GM23338 (cell line): ENCODE data around the gene GRM8. TPM values are rescaled to one million over a fixed set of nuclear protein-coding genes. Genes with fewer than 3 reads are reported as not detected.

ENCODE experiments used
- ATAC-seq: fragments of 200-7000 bp; cut with Tn5 transposase; 3 replicates; pipeline ENCODE4 v1.9.1; 2020
- DNase-seq: peaks from one replicate; pipeline ENCODE4 v3.0.0-alpha.2; 2015; ENCODE audit warnings: low spot score
- H2AFZ ChIP-seq: fragments of 200-600 bp; sonication (generic); 2 replicates; pipeline ENCODE4 v1.8.0; 2016; ENCODE audit warnings: antibody characterized with exemption, mild to moderate bottlenecking, moderate library complexity
- H3F3A ChIP-seq: fragments of 200-600 bp; sonication (generic); replicated peaks from 2 replicates; pipeline ENCODE4 v1.8.0; 2017; ENCODE audit warnings: antibody characterized with exemption, mixed run types, low read depth
- H3K27ac ChIP-seq: fragments of 200-600 bp; sonication (generic); 2 replicates; pipeline ENCODE4 v1.6.1; 2016; ENCODE audit warnings: low read depth
- H3K27me3 ChIP-seq: fragments of 200-600 bp; sonication (generic); 2 replicates; pipeline ENCODE4 v1.8.0; 2016; ENCODE audit warnings: mild to moderate bottlenecking, mixed run types, moderate library complexity; ENCODE audit not compliant: insufficient read depth
- H3K36me3 ChIP-seq: fragments of 200-600 bp; sonication (generic); 2 replicates; pipeline ENCODE4 v1.8.0; 2016; ENCODE audit warnings: mild to moderate bottlenecking; ENCODE audit not compliant: insufficient read depth
- H3K4me1 ChIP-seq: fragments of 200-600 bp; sonication (generic); 2 replicates; pipeline ENCODE4 v1.8.0; 2016; ENCODE audit warnings: mild to moderate bottlenecking, moderate library complexity; ENCODE audit not compliant: insufficient read depth
- H3K4me2 ChIP-seq: fragments of 200-600 bp; sonication (generic); 2 replicates; pipeline ENCODE4 v1.7.1; 2017; ENCODE audit warnings: mixed run types
- H3K4me3 ChIP-seq: fragments of 200-600 bp; sonication (generic); 2 replicates; pipeline ENCODE4 v1.6.1; 2016; ENCODE audit warnings: mixed run types
- H3K79me2 ChIP-seq: fragments of 200-600 bp; sonication (generic); replicated peaks from 2 replicates; pipeline ENCODE4 v1.8.0; 2017; ENCODE audit warnings: mild to moderate bottlenecking; ENCODE audit not compliant: insufficient read depth
- H3K9me2 ChIP-seq: fragments of 200-600 bp; sonication (generic); 2 replicates; pipeline ENCODE4 v1.8.0; 2017; ENCODE audit not compliant: insufficient read depth
- H4K20me1 ChIP-seq: fragments of 200-600 bp; sonication (generic); replicated peaks from 2 replicates; pipeline ENCODE4 v1.8.0; 2017; ENCODE audit warnings: mild to moderate bottlenecking; ENCODE audit not compliant: insufficient read depth
- H3K27ac Mint-ChIP-seq: 2 replicates; pipeline ENCODE4 v1.8.0; 2020; ENCODE audit warnings: inconsistent platforms, mild to moderate bottlenecking, moderate library complexity, mixed read lengths
- H3K27me3 Mint-ChIP-seq: 3 replicates; pipeline ENCODE4 v1.8.0; 2022; ENCODE audit warnings: low read depth, mild to moderate bottlenecking, moderate library complexity, mixed read lengths, inconsistent platforms; ENCODE audit not compliant: insufficient read depth, poor library complexity
- H3K36me3 Mint-ChIP-seq: 3 replicates; pipeline ENCODE4 v1.8.0; 2021; ENCODE audit warnings: low read depth, mild to moderate bottlenecking, inconsistent platforms, moderate library complexity, mixed read lengths
- H3K4me1 Mint-ChIP-seq: 3 replicates; pipeline ENCODE4 v1.8.0; 2020; ENCODE audit warnings: mild to moderate bottlenecking, inconsistent platforms, mixed read lengths
- H3K4me3 Mint-ChIP-seq: 3 replicates; pipeline ENCODE4 v1.8.0; 2021; ENCODE audit warnings: moderate library complexity, mild to moderate bottlenecking, inconsistent platforms, mixed read lengths
- H3K9me3 Mint-ChIP-seq: 3 replicates; pipeline ENCODE4 v1.8.0; 2020; ENCODE audit warnings: moderate library complexity, mild to moderate bottlenecking, inconsistent platforms, mixed read lengths
- EZH2phosphoT487 ChIP-seq: fragments of 200-600 bp; sonication (generic); IDR thresholded peaks from one replicate; pipeline ENCODE4 v1.8.1; 2018; ENCODE audit warnings: antibody characterized with exemption; ENCODE audit not compliant: unreplicated experiment
- JUNB ChIP-seq: IDR thresholded peaks from one replicate; pipeline ENCODE4 v1.6.1; 2016; ENCODE audit warnings: antibody characterized with exemption; ENCODE audit not compliant: unreplicated experiment
- NANOG ChIP-seq: IDR thresholded peaks from 2 replicates; pipeline ENCODE4 v1.6.1; 2016; ENCODE audit warnings: antibody characterized with exemption, borderline replicate concordance
- STAT1 ChIP-seq: IDR thresholded peaks from one replicate; pipeline ENCODE4 v1.6.1; 2016; ENCODE audit warnings: antibody characterized with exemption; ENCODE audit not compliant: unreplicated experiment
- ZNF114 ChIP-seq: fragments of 250-450 bp; sonication (Bioruptor Pico); IDR thresholded peaks from 2 replicates; pipeline ENCODE4 v1.5.0; 2020; ENCODE audit warnings: mild to moderate bottlenecking, moderate library complexity
- ZNF331 ChIP-seq: fragments of 250-450 bp; sonication (Bioruptor Pico); IDR thresholded peaks from 2 replicates; pipeline ENCODE4 v1.5.0; 2020; ENCODE audit warnings: low read depth, mild to moderate bottlenecking, moderate library complexity
- polyA plus RNA-seq: library from polyadenylated mRNA; unstranded; fragments of >200 nt; fragmentation: Nextera tagmentation; extraction: Ambion mirVana; gene quantifications from 2 replicates; pipeline ENCODE4 v1.2.1, GENCODE V29; 2016
- total RNA-seq: library from RNA; depleted of rRNA; stranded (reverse); fragments of >200 nt; shearing (Covaris generic); gene quantifications from 2 replicates; pipeline ENCODE4 v1.2.3, GENCODE V29; 2014
- TF ChIP-seq, protein P1 (sequence below): IDR thresholded peaks from one replicate; pipeline ENCODE4 v1.6.1; 2018; ENCODE audit warnings: antibody characterized with exemption; ENCODE audit not compliant: unreplicated experiment
- TF ChIP-seq, protein P2 (sequence below): IDR thresholded peaks from 2 replicates; pipeline ENCODE4 v1.6.1; 2016; ENCODE audit warnings: antibody characterized with exemption
- TF ChIP-seq, protein P3 (sequence below): fragments of 250-450 bp; sonication (Bioruptor Pico); IDR thresholded peaks from 2 replicates; pipeline ENCODE4 v1.5.0; 2020; ENCODE audit warnings: mild to moderate bottlenecking, moderate library complexity

GRM8 gene
- total and polyA plus RNA-seq, 2 experiments from 2014 or later = 1.9 to 6.6 TPM

DNA sequence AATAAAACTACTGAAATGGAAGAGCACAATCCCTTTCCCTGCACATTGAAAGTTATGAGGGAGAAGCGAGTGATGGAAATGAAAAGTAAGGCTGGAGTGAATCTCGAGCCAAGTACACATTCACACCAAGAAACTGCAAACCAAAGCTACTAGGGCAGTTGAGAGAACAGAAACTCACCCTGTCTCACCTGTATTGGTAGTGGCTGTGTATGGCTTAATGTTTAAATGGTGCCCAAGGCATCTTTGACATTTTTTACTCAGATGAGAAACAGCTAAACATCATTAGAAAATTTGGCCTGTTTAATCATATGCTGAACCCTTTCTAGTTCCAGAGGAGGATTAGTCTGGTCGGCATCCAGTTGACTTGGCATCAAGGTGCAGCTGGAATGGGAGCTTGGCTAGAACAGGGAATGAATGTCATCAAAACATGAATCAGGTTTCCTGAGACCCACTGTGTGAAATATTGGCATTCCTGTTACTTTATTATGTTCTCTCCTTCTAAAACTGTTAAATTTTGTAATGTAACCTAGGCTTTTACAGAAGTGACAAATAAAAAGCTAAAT lies 840.8 kb downstream of the GRM8 start (continued):
- TF ChIP-seq, protein P1, sequence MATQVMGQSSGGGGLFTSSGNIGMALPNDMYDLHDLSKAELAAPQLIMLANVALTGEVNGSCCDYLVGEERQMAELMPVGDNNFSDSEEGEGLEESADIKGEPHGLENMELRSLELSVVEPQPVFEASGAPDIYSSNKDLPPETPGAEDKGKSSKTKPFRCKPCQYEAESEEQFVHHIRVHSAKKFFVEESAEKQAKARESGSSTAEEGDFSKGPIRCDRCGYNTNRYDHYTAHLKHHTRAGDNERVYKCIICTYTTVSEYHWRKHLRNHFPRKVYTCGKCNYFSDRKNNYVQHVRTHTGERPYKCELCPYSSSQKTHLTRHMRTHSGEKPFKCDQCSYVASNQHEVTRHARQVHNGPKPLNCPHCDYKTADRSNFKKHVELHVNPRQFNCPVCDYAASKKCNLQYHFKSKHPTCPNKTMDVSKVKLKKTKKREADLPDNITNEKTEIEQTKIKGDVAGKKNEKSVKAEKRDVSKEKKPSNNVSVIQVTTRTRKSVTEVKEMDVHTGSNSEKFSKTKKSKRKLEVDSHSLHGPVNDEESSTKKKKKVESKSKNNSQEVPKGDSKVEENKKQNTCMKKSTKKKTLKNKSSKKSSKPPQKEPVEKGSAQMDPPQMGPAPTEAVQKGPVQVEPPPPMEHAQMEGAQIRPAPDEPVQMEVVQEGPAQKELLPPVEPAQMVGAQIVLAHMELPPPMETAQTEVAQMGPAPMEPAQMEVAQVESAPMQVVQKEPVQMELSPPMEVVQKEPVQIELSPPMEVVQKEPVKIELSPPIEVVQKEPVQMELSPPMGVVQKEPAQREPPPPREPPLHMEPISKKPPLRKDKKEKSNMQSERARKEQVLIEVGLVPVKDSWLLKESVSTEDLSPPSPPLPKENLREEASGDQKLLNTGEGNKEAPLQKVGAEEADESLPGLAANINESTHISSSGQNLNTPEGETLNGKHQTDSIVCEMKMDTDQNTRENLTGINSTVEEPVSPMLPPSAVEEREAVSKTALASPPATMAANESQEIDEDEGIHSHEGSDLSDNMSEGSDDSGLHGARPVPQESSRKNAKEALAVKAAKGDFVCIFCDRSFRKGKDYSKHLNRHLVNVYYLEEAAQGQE = no peak
- no peak for TF ChIP-seq NANOG

DNA sequence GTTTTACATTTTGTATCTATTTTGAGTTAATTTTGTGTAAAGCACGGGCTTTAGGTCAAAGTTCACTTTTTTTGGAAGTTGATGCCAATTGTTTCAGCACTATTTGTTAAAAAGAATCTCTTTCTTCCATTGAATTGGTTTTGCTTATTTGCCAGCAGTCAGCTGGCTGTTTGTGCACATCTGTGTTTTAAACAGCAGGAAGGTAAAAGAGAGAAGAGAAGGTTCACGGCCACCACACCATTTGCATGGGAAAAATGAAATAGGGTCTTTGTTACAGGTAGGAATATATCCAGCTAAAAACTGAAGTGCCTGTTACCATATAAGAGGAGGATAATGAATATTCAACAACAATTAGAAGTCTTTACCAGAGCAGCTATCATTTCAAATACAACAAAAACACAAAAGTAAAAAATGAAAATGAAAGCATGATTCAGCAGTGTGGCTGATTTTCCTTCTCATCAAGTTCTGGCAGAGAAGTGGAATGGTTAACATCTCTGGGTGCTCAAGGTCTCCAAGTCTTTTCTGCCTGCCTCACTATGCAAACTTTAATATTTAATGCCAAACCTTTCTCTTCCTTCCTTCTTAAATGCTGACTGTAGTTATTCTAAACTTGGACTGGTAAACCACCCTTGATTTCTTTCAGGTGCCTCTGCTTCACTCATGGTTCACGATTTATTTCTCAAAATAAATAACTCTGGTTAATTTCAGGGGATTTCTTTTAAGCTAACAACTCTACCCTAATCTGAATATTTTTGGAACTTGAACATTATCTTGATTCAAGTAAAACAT lies 841.5 kb downstream of the GRM8 start:
- no peak overlapping the region for H3K27ac Mint-ChIP-seq
- Histone ChIP-seq H3K36me3 (no peaks in the 10 kb centered on the region), H3K9me2 (no peaks in the 10 kb centered on the region), H2AFZ (no peak overlapping the region), H3K27ac (no peak overlapping the region), H3K79me2 (no peaks in the 10 kb centered on the region), H3K27me3 (no peaks in the 10 kb centered on the region), H4K20me1 (no peaks in the 10 kb centered on the region), H3K4me3 (no peak overlapping the region), H3K4me1 (no peaks in the 10 kb centered on the region), H3K4me2 (no peak overlapping the region), H3F3A (no peaks in the 10 kb centered on the region)
- DNase-seq = no peak
- no peaks in the 10 kb centered on the region for H3K27me3 Mint-ChIP-seq
- no peaks in the 10 kb centered on the region for H3K9me3 Mint-ChIP-seq
- H3K4me1 Mint-ChIP-seq = no peaks in the 10 kb centered on the region
- no peaks in the 10 kb centered on the region for H3K36me3 Mint-ChIP-seq
- ATAC-seq = no peak
- no peak overlapping the region for H3K4me3 Mint-ChIP-seq
- no peak for TF ChIP-seq EZH2phosphoT487
- no peak for TF ChIP-seq ZNF114
- TF ChIP-seq, protein P1 = no peak
- no peak for TF ChIP-seq STAT1
- TF ChIP-seq NANOG = no peak
- no peak for TF ChIP-seq JUNB
- TF ChIP-seq ZNF331 (CRISPR knock-in tag) = no peak
- TF ChIP-seq, protein P2, sequence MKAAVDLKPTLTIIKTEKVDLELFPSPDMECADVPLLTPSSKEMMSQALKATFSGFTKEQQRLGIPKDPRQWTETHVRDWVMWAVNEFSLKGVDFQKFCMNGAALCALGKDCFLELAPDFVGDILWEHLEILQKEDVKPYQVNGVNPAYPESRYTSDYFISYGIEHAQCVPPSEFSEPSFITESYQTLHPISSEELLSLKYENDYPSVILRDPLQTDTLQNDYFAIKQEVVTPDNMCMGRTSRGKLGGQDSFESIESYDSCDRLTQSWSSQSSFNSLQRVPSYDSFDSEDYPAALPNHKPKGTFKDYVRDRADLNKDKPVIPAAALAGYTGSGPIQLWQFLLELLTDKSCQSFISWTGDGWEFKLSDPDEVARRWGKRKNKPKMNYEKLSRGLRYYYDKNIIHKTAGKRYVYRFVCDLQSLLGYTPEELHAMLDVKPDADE = no peak
- TF ChIP-seq, protein P3, sequence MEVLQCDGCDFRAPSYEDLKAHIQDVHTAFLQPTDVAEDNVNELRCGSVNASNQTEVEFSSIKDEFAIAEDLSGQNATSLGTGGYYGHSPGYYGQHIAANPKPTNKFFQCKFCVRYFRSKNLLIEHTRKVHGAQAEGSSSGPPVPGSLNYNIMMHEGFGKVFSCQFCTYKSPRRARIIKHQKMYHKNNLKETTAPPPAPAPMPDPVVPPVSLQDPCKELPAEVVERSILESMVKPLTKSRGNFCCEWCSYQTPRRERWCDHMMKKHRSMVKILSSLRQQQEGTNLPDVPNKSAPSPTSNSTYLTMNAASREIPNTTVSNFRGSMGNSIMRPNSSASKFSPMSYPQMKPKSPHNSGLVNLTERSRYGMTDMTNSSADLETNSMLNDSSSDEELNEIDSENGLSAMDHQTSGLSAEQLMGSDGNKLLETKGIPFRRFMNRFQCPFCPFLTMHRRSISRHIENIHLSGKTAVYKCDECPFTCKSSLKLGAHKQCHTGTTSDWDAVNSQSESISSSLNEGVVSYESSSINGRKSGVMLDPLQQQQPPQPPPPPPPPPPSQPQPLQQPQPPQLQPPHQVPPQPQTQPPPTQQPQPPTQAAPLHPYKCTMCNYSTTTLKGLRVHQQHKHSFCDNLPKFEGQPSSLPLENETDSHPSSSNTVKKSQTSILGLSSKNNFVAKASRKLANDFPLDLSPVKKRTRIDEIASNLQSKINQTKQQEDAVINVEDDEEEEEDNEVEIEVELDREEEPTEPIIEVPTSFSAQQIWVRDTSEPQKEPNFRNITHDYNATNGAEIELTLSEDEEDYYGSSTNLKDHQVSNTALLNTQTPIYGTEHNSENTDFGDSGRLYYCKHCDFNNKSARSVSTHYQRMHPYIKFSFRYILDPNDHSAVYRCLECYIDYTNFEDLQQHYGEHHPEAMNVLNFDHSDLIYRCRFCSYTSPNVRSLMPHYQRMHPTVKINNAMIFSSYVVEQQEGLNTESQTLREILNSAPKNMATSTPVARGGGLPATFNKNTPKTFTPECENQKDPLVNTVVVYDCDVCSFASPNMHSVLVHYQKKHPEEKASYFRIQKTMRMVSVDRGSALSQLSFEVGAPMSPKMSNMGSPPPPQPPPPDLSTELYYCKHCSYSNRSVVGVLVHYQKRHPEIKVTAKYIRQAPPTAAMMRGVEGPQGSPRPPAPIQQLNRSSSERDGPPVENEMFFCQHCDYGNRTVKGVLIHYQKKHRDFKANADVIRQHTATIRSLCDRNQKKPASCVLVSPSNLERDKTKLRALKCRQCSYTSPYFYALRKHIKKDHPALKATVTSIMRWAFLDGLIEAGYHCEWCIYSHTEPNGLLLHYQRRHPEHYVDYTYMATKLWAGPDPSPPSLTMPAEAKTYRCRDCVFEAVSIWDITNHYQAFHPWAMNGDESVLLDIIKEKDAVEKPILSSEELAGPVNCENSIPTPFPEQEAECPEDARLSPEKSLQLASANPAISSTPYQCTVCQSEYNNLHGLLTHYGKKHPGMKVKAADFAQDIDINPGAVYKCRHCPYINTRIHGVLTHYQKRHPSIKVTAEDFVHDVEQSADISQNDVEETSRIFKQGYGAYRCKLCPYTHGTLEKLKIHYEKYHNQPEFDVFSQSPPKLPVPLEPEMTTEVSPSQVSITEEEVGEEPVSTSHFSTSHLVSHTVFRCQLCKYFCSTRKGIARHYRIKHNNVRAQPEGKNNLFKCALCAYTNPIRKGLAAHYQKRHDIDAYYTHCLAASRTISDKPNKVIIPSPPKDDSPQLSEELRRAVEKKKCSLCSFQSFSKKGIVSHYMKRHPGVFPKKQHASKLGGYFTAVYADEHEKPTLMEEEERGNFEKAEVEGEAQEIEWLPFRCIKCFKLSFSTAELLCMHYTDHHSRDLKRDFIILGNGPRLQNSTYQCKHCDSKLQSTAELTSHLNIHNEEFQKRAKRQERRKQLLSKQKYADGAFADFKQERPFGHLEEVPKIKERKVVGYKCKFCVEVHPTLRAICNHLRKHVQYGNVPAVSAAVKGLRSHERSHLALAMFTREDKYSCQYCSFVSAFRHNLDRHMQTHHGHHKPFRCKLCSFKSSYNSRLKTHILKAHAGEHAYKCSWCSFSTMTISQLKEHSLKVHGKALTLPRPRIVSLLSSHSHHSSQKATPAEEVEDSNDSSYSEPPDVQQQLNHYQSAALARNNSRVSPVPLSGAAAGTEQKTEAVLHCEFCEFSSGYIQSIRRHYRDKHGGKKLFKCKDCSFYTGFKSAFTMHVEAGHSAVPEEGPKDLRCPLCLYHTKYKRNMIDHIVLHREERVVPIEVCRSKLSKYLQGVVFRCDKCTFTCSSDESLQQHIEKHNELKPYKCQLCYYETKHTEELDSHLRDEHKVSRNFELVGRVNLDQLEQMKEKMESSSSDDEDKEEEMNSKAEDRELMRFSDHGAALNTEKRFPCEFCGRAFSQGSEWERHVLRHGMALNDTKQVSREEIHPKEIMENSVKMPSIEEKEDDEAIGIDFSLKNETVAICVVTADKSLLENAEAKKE = no peak
